GM18505 (cell line): ENCODE data around the gene PLA2G4F.

Experiments used
- ATAC-seq: cut with Tn5 transposase; IDR thresholded peaks from one replicate; pipeline ENCODE4 v1.9.1; 2021; ENCODE audit not compliant: unreplicated experiment
- POLR2A ChIP-seq: IDR thresholded peaks from 4 replicates; pipeline ENCODE4 v1.6.1; 2011; ENCODE audit warnings: borderline replicate concordance; ENCODE audit not compliant: insufficient read depth, insufficient read length; ENCODE audit errors: extremely low read depth

The PLA2G4F gene, protein sequence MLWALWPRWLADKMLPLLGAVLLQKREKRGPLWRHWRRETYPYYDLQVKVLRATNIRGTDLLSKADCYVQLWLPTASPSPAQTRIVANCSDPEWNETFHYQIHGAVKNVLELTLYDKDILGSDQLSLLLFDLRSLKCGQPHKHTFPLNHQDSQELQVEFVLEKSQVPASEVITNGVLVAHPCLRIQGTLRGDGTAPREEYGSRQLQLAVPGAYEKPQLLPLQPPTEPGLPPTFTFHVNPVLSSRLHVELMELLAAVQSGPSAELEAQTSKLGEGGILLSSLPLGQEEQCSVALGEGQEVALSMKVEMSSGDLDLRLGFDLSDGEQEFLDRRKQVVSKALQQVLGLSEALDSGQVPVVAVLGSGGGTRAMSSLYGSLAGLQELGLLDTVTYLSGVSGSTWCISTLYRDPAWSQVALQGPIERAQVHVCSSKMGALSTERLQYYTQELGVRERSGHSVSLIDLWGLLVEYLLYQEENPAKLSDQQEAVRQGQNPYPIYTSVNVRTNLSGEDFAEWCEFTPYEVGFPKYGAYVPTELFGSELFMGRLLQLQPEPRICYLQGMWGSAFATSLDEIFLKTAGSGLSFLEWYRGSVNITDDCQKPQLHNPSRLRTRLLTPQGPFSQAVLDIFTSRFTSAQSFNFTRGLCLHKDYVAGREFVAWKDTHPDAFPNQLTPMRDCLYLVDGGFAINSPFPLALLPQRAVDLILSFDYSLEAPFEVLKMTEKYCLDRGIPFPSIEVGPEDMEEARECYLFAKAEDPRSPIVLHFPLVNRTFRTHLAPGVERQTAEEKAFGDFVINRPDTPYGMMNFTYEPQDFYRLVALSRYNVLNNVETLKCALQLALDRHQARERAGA

DNA sequence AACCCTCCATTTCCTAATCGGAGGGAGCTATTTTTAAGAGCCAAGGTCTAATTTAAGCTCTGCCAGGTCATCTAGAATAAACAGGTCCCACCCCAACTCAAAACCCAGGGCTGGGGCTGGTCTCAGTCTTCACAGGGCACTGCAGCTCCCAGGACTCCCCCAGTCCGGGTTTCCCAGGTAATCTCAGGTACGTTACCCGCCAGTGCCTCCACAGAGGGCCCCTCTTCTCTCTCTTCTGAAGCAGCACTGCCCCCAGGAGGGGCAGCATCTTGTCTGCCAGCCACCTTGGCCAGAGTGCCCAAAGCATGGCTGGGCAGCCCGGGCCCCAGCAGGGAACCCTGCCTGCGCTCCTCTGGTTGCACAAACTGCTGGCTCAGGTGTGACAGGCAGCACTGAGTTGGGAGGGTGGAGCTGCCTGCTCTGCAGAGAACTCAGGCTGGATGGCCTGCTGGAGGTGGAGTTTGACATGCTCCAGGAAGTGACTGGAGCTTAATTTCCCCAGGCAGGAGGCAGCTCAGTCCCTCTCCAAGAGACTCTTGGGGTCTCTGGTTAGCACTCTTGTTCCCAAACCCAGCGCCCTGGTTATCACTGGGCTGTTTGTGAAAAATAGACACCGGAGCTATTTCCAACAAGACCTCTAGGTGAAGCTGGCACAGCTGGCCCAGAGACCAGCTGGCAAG lies at the start of gene PLA2G4F:
TSS of gene PLA2G4F (minus strand) at position 394 of the 680 bp plus-strand sequence. CDS start at position 307, 87 bp downstream.
- no peak for ATAC-seq
- TF ChIP-seq POLR2A: no peak

DNA sequence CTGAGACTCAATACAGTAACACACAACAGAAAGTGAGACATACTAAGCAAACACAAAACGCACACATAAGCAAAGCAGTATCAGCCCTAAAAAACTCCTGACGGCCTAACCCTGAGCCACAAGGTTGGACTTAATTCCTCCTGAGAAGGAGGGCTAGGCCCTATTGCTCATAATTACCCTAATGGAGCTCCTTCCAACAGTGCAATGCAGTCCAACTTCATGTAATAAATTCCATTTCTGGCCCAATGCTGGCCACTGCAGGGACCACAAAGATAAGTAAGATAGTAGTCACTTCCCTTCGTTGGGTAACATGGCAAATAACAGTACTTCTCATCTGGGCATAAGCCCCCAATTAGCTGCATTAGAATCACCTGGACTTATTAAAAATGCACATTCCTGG lies 47.5 kb upstream of the PLA2G4F start:
- TF ChIP-seq POLR2A: no peak
- no peak for ATAC-seq

DNA sequence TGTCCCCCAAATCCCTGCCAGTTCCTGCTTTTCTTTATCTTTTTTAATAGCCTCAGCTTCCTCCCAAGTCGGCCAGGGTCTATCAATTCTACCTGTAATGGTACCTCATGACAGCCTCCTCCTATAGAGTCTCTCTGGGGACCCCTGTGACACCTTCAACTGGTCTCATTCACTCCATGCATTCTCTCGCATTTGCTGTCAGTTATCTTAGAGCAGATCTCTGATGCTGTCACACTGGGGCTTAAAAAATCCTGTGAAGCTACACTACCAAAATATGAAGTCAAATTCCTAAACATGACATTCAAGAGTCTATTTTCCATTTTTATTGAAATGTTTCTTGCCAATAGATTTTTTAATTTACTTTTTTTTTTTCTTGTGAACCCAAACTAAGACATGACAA lies 46.2 kb upstream of the PLA2G4F start:
- no peak for ATAC-seq
- no peak for TF ChIP-seq POLR2A

DNA sequence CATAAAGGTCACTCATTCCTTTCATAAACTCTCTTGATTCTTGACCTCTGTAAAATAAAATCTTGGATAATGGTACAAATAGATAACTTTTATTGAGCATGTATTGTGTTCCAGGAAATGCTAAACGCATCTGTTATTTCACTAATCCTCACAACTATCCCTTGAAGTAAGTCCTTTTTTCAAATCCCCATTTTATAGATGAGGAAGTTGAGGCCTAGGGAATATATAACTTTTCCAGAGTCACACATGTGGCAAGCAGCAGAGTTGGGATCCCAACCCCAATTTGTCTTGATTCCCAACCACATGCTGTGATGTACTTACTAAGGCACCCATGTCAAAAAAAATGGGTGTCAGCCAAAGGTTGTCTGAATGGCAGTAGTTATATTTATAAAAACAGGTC lies 45.4 kb upstream of the PLA2G4F start:
- no peak for ATAC-seq
- no peak for TF ChIP-seq POLR2A

DNA sequence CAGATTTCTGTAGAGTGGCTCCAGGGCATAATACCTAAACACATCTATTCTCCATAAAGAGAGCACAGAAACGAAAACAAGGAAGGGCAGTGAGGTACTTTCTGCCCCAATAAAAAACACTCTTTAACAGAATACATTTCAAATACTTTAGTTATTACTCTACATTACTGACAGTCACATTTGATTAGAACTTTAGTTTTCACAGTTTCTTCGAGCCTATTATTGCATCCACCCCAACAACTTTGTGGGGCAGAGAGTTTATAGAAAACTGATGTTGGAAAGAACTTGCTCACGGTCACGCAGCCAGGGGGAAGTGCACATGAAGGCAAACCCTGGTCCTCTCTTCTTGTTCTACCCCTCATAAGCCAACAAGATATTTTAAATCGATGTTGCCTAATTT lies 42.7 kb upstream of the PLA2G4F start:
- no peak for ATAC-seq
- no peak for TF ChIP-seq POLR2A

DNA sequence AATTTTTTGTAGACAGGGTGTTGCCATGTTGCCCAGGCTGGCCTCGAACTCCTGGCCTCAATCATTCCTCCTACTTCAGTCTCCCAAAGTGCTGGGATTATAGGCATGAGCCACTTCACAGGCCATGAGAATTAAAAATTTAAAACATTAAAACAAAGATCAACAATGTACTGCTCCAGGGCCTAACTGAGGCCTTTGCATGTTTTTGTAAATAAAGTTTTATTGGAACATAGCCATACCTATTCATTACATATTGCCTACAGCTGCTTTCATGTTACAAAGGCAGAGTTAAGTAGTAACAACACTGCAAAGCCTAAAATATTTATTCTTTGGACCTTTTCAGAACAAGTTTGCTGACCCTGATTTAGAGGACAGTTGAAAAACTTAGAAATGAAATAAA lies 42.1 kb upstream of the PLA2G4F start:
- TF ChIP-seq POLR2A: no peak
- no peak for ATAC-seq

DNA sequence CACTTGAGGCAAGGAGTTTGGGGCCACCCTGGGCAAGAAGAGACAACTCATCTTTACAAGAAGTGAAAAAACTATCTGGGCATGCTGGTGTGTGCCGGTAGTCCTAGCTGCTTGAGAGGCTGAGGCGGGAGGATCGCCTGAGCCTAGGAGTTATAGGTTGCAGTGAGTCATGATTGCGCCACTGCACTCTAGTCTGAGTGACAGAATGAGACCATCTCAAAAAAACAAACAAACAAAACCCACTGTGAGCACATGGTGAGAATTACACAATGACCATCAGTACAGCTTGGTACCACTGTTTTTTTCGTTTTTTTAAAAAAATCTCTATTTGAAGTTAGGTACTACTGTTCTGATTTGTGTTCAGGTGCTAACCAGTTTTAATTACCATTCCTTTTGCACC lies 38.1 kb upstream of the PLA2G4F start:
- no peak for ATAC-seq
- TF ChIP-seq POLR2A: no peak

DNA sequence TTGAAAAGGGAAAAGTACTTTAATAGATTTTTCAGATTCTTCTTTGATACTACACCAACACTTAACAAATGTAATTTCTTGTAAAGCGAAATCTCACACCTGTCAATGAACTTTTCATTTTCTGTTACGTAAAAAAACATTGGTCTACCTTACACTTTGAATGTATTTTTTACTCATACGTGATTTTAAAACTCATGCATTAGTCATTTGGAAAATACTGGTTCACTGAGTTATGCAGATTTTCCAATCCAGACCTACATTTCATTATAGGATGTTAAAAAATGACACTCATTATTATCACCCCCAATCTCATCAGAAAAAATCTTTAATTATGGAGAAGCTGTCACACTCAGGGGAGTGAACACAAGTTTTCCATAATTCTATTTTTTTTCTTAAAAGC lies 36.9 kb upstream of the PLA2G4F start:
- TF ChIP-seq POLR2A: no peak
- ATAC-seq: no peak

DNA sequence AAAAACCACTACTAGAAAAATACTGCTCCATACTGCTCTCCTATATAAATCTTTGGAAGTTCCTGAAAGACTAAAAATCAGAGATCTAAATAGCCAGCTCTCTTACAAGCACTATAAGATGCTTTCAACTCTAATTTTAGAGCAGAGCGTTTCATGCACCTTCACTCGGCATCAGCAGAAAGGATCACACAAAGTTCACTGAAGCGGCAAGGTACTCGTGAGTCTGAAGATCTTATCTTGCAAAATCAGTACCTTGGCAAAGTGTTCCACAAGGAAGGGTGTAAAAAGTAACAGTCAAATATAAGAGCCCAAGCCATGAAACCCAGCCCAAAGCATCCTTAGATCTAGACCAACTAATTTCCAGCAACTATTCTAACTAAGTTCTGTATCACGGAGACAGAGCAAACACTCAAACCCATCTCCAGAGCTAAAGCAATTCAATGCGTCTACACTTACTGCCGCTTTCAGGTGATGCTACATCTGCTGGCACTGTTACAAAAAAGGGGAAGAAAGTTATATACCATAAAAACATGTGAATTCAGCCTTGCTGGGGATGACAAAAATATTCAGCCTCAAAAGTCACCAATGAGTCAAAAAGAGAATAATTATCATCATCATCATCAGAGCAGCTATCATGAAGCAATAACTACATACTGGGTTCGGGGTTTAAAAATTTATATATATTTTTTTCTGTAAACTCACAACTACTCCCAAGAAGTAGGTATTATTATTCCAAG lies 35.3 kb upstream of the PLA2G4F start:
- TF ChIP-seq POLR2A: no peak
- ATAC-seq: no peak

DNA sequence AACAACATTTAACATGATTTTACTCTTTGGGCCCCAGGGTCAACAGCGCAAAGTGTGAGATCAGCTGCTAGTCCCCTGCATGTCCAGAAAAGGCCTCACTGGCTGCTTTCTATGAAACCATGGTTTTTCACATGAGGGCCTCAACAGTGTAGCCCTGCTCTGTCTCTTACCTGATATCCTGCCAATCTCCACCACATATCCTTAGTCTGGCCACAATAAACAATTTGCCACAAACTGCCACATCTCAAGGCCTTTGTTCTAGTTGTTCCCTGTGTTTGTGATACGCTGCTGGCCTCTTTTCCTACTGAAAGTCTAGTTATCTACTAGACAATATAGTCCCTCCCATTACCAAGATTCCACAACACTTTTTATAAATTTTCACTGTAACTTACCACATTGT lies 33.9 kb upstream of the PLA2G4F start:
- no peak for TF ChIP-seq POLR2A
- ATAC-seq: no peak

DNA sequence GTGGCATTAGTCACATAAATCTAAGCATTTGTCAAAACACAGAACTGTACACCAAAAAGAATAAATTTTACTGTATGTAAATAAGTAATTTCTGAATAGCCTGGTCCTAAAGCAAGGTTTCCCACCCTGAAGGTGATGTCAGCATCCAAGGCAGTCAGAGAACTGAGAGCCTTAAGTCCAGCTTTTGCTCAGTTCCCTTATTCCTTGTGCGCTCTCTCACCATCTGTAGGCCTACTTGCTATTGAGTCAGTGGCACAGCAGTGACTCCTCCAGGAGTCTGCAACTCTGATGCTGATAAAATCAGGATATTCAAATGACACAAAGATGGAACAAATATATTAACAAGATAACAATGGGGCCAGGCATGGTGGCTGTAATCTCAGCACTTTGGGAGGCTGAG lies 29.4 kb upstream of the PLA2G4F start:
- TF ChIP-seq POLR2A: no peak
- ATAC-seq: no peak

DNA sequence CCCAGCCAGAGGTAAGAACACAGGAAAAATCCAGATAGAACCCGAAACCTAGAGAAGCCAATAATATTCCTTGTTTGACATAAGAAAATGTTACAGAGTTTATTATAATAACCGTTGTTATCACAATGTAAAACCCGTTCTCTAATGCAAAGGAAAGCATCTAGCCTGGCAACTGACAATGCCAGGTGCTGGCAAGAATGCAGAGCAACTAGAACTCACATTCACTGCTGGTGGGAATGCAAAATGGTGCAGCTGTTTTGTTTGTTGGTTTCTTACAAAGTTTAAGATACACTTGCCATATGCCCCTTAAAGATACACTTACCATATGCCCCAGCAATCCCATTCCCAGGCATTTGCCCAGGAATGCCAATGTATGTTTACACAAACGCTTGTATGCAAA lies 28.3 kb upstream of the PLA2G4F start:
- TF ChIP-seq POLR2A: no peak
- no peak for ATAC-seq

DNA sequence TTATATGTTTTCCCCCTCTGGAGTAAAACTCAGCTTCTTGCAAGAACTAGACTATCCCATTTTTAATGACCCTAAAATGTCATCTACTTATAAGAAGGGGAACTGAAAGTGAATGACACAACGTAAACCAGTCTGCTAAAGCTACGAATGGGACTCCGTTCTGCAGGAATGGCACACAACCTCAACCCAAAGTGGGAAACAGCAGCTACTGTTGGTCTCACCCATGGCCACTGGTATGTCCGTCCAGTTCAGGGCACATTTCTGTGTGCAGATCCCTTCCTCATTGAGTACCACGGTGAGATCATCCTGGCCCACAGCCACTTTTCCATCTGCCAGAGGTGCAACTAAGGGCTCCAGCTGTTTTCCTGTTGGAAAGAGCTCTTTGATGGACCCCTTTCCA lies 27.9 kb upstream of the PLA2G4F start:
- no peak for ATAC-seq
- TF ChIP-seq POLR2A: no peak
